NCI-H82 (cell line): ENCODE data around the gene ABCB9.
A peak's percentile ranks its signal among the peaks of the same experiment; 100 is the strongest.
"Not testable (repeated sequence)": the region's sequence is repeated elsewhere in the genome, so short reads cannot be mapped to it uniquely, and the experiment has no call there.

Experiments
- DNase-seq: peaks from one replicate; lab custom pipeline; 2025; lab: John Stamatoyannopoulos, UW

The ABCB9 gene

DNA sequence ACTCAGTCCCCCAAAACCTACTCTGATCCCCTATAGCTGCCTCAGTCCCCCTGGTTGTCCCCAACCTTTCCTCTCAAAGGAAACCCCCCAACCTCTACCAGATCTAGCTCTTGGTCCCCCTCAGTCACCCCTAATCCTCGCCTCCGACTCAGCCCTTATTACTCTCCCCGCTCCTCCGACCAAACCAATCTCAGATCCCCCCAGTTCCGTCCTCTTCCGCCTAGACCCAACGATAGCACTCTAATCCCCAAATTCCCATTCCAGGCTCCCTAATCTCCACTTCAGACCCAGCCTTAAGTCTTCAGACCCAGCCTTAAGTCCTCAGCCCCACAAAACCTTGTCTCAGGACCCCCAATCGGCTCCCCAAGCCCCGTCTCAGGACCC, 71.0 kb downstream of the ABCB9 start:
- peak; percentile 73 for DNase-seq

GRCh38 chr12:122894193-122895121, 71.8 kb downstream of the ABCB9 start:
- DNase-seq = peak; percentile 60

GRCh38 chr12:122893208-122894153, 72.8 kb downstream of the ABCB9 start:
- no peak for DNase-seq

DNA sequence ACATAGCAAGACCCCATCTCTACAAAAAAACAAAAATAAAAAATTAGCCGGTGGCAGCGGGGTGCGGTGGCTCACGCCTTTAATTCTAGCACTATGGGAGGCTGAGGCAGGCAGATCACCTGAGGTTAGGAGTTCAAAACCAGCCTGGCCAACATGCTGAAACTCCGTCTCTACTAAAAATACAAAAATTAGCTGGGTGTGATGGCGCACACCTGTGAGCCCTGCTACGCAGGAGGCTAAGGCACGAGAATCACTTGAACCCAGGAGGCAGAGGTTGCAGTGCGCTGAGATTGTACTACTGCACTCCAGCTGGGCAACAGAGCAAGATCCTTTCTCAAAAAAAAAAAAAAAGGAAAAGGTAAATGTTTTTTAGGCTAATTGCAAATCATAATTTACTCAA, 73.5 kb downstream of the ABCB9 start:
- not testable (repeated sequence) for DNase-seq

DNA sequence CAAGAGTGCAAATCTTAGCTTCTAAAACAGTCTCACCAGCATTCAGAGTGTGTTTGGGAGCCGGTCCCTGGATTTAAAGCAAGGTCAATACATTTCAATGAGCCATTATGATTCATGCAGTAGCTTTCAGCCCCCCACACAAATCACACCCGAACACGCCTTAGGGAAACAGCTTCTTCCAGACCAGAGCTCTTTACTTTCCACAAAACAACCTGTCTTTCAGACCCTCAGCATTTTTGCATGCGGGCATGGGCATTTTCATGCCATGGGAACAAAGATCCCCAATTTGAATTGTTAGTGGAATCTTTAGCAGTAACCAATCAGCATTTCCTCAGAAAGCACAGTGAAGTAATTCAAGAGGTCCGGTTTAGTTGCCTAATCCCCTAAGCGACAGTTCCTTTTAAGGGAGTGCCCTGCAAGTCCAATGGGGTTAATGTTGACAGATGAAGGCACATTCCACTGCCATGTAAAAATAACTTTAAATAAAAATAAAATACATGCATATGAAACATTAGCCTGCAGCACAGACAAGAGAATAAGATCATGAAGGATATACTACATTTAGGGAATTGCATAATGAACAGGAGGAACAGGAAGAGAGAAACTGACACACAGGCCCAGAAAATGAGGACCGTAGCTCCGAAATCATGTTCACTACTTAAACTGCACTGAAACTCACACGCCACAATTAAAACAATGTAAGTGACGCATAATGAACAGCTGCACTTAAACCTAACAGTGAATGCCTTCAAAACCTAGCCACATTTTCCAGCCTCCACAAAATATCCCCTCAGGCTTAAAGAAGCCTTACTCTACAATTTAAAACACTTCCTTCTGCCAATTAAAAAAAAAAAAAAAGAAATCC, 74.4 kb downstream of the ABCB9 start:
- peak; percentile 65 for DNase-seq

- DNase-seq = no peak
Observed at GRCh38 chr12:122889761-122890520, 76.3 kb downstream of the ABCB9 start.

- no peak for DNase-seq
Observed at GRCh38 chr12:122888232-122888752, 78.0 kb downstream of the ABCB9 start.

- DNase-seq = no peak
Observed at GRCh38 chr12:122887819-122888212, 78.4 kb downstream of the ABCB9 start.

- peak; percentile 99 for DNase-seq
Observed at GRCh38 chr12:122886851-122887818, 79.1 kb downstream of the ABCB9 start.

GRCh38 chr12:122886161-122886560, 80.1 kb downstream of the ABCB9 start:
- DNase-seq = peak; percentile 62

GRCh38 chr12:122884860-122885259, 81.4 kb downstream of the ABCB9 start:
- DNase-seq = no peak

DNA sequence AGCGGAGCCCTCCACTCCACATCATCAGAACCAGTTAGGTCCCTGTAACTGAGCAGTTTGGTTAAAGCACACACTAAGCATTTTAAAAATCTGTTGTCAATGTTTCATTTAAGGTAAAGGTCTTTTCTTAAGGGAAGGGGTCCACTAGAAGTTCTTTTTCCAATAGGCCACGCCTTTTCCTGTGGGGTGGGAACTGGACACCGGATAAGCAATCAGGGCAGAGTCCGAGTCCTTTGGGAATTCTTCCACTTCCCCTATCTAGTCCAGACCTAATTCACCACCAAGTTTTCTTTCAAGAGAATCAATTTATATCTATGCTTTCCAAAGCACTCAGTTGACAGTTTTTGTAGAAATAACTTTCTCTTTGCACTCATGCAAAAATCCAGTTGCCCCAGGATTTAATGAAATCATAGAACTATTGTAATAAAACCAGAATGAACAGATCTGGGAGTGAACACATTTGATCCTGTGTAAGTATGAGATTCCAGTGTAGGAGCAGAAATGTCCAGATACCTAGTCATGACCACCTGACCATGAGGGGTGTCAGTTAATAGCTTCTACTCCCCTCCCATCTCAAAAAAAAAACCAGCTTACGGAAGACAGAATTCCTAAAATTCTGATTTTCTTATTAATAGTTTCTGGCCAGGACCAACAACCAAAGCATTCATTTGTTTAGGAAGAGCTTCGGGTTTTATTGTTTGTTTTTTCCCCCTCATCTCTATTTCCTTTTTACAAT, 82.0 kb downstream of the ABCB9 start:
- DNase-seq = no peak

DNA sequence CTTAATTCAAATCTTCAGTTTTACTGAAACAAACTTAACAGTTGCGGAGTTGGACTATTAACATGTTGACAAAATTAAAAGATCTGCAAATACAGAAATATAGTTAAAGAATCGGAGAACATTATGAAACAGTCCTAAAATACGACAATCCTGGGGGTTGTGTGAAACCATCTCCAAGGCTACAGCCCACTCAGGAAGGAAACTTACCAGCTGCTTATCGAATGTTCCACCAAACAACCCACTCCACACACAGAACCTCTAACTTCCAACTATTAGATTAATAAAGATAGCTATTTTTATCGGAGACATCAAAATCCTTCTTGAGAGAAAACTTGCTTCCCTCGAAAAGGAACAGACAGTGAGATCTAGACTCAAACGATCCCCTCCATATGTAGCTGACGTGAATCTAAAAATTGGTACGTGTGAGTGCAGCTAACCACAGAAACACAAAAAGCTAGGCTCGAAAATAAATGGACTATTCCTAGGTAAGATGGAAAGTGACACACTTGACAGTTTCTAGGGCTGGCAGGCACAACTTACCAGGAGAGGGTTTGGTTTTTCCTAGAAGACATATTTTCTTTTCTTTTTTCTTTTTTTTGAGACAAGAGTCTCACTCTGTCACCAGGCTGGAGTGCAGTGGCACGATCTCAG, 83.2 kb downstream of the ABCB9 start:
- DNase-seq = no peak

- peak; percentile 67 for DNase-seq
Observed at GRCh38 chr12:122880668-122881067, 85.6 kb downstream of the ABCB9 start.

GRCh38 chr12:122880155-122880667, 86.1 kb downstream of the ABCB9 start:
- DNase-seq = no peak
